Activated CD4-positive, alpha-beta T cell treated with anti-CD3 and anti-CD28 coated beads for 48 hours (primary cell): ENCODE data around the gene UNCX.

Experiments used
- DNase-seq: peaks from one replicate; pipeline ENCODE4 v3.0.0-alpha.2; 2020

UNCX gene

GRCh38 chr7:1233333-1234048 lies 819 bp downstream of the UNCX start:
- no peak for DNase-seq

- DNase-seq, result no peak
These were observed 1.6 kb downstream of the UNCX start for GRCh38 chr7:1234049-1234880.

- DNase-seq, result no peak
These were observed 2.3 kb downstream of the UNCX start for GRCh38 chr7:1234881-1235500.

- DNase-seq, result no peak
These were observed 2.9 kb downstream of the UNCX start for GRCh38 chr7:1235501-1236131.

GRCh38 chr7:1236132-1236661 lies 3.5 kb downstream of the UNCX start:
- DNase-seq, result no peak

GRCh38 chr7:1236831-1237701 lies 4.4 kb downstream of the UNCX start:
- no peak for DNase-seq

GRCh38 chr7:1237704-1238255 lies 5.1 kb downstream of the UNCX start:
- no peak for DNase-seq

- no peak for DNase-seq
These were observed 5.8 kb downstream of the UNCX start for GRCh38 chr7:1238450-1238882.

- DNase-seq, result no peak
These were observed 6.5 kb downstream of the UNCX start for GRCh38 chr7:1238931-1239802.

GRCh38 chr7:1239803-1240516 lies 7.3 kb downstream of the UNCX start:
- no peak for DNase-seq

GRCh38 chr7:1240517-1241257 lies 8.0 kb downstream of the UNCX start:
- DNase-seq, result no peak

- DNase-seq, result no peak
These were observed 8.6 kb downstream of the UNCX start for GRCh38 chr7:1241258-1241602.

GRCh38 chr7:1241603-1242255 lies 9.1 kb downstream of the UNCX start:
- no peak for DNase-seq

GRCh38 chr7:1242256-1242605 lies 9.6 kb downstream of the UNCX start:
- DNase-seq, result no peak

GRCh38 chr7:1242606-1243289 lies 10.1 kb downstream of the UNCX start:
- no peak for DNase-seq

- DNase-seq, result no peak
These were observed 10.8 kb downstream of the UNCX start for GRCh38 chr7:1243290-1243963.

- no peak for DNase-seq
These were observed 11.3 kb downstream of the UNCX start for GRCh38 chr7:1243964-1244416.
